HG03354 (cell line): Measurements from ENCODE around the gene ENTPD6.

Experiments
- ATAC-seq: cut with Tn5 transposase; IDR thresholded peaks from one replicate; pipeline ENCODE4 v1.9.1; 2021; ENCODE audit warnings: mild to moderate bottlenecking; ENCODE audit not compliant: unreplicated experiment, poor library complexity, severe bottlenecking

Gene ENTPD6

DNA sequence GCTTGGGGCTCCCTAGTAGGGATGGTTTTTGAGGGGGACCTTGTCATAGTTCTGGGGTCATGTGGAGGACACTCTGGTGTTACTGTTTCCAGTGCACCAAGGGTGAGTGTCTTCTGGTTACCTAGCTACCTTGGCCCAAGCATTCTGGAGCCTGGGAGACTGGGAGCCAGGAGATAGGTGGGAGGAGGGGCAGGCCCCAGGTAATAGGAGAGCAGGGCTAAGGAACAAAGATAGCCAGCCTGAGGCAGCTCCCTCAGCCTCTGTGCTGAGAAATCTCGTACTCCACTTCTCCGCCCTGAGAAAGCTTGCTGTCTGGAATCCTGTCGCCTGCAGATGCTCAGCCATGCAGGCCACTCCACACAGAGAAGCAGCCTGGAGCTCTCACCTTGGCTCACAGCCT lies 8.3 kb upstream of the ENTPD6 start:
- ATAC-seq: no peak

DNA sequence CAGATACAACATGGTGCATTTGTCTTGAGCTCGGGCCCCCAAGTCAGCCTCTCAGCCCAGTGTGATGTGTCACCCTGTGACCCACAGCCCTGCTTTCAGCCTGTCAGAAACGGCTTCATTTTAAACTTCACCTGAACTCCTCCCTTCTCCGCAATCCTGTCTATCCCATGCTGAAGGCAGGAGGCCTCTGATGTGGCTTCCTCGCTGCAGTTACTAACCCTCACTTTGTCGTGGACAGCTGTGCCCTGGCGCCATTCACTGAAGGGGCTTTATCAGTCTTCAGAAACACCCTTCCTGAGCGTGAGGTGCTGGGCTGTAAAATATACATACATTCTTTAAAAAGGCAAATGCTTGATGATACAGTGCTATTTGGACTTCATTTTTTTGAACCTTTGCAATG lies 7.9 kb upstream of the ENTPD6 start:
- no peak for ATAC-seq

DNA sequence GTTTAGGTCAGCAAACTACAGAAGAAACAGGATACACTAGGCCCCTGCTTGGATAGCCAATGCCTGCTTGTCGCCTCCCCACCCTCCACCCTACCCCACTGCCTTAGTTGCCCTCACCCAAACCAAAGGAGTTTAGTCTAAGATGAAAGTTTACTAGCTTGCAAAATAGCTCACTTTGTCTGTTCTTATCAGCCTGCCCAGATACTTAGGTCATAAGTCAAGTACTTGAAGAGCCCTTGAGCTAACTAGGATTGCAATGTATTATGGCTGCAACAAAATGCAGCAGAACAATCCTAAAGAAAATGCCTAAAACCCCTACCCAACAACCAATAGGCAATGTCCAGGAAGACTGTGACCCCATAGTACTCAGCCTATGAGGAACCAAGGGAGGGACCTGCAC lies 7.3 kb upstream of the ENTPD6 start:
- no peak for ATAC-seq

DNA sequence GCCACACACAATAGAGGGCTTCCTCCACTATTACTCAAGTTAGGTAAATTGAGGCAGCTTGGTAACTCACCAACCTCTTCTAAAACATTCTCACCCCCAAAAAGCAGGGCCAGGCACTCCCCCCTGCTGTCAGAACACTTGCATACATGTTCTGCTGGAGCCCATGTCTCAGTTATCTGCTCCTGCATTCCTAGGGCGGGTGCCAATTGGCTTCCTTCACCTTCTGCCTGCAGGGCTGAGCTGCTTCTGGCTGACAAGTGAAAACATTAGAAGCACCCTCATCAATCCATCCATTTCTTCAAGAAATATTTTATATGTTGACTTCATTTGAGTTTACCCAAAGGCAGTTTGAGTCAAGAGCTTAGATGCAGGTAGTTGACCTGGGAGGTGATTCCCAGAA lies 4.5 kb upstream of the ENTPD6 start:
- ATAC-seq: no peak

DNA sequence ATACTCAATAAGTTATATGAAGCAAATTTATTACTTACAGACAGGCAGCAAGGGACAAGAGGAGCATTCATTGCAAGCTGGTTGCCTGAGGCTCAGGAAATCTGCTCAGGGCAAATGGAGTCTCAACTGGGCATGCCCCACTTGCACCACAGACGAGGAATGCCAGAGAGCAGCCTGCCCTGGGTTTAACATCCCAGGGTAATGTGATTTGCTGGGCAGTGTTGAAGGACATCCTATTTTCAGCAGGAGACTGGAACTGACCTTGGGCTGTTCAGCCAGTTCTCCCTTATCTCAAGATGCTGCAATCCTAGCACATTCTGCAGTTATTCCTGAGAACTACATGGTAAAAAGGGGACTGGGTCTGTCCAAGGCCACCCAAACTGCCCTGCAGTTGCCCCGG lies 3.8 kb upstream of the ENTPD6 start:
- ATAC-seq: no peak

DNA sequence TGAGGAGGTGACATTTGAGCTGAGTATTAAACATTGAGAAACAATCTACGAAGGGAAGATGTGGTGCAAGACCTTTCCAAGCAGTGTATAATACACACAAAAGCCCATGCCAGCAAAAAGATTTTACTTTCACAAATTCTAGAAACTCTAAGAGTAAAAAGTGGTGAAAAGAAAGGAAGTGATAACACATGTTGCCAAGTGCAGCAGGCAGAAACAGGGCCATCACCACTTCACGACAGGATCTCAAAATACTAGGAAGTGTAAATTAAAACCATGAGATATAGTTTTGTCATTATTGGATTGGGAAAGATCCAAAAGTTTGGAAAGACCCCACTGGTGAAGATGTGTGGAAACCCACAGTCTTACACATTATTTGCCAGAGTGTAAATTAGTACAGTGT lies 1.7 kb upstream of the ENTPD6 start:
- ATAC-seq: no peak

DNA sequence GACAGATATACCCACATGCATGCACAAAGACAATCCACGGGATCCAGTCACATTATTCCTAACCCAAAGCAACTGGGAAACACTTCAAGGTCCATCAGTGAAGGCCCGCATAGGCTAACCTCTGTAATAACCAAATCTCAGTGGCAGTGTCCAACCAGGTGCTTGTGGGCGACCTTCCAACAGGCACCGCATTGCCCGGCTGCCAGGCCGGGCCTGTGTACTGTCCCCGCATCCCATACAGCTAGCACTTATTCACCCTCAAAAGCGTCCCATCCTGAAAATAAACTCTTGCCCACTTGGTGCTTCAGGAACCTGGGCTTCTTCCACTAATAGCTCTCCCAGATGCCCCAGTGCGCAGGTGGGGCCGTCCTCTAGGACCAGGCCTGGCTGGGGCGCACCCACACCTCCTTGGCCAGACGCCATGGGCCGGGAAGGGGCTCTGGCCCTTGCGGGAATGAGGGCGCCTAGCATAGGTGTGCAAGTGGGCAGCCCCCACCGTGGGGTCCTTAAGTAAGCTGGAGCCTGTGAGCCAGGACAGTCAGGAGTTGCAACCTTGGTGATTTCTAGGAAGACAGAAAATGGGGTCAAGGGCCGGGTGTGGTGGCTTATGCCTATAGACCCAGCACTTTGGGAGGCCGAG lies 1.1 kb upstream of the ENTPD6 start:
- no peak for ATAC-seq

DNA sequence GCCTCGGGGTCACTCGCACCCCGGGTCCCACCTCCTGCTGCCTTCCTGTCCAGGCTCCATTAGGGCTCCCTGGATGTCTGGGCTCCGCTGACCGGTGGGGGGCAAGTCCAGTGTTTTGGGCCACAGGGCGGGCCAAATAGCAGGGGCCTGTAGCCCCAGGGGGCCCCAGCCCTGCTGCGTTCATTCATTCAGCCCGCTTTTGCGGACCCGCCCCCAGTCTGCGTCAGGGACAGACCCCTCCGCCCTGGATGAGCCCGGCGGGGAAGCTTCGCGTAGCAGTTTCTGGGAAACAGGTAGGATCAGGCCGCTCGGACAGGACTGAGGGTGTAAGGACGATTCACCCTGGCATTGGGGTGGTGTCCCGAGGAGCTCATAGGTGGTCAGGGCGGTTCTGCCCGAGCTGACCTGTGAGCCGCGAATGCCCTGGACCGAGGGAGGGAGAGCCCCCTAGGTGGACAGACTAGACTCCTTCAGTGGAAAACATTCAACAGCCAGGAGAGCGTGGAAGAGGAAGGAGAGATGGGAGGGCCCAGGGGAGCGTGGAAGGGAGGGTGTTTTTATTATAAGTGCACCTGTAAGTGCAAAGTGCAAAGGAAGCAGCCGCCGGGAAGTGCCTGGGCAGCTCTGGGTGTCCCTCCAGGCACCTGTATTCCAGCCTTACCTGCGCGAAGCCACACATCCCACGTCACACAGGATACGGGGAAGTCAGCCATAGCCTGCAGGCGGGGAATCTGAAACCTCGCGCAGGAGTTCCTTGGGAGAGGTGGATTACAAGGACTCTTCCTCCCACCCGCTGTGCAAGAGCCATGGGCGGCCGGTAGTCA lies 662 bp downstream of the ENTPD6 start:
- peak; percentile 32 for ATAC-seq

DNA sequence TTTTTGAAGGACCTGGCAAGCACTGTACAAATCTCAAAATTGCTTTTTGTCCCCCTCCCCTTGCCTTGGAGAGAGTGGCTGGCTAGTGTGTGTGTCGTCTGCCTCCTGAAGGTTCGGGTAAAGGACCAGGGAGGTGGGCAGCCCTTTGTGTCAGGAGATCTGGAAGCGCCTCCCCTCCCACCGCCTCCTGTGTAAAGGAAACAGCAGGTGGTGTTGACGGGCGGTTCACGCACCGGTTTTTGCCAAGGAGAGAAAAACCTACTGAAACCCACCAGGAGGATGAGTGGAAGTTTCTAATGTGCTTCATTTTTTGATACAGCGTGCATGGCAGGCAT lies 1.2 kb downstream of the ENTPD6 start:
- ATAC-seq: no peak

DNA sequence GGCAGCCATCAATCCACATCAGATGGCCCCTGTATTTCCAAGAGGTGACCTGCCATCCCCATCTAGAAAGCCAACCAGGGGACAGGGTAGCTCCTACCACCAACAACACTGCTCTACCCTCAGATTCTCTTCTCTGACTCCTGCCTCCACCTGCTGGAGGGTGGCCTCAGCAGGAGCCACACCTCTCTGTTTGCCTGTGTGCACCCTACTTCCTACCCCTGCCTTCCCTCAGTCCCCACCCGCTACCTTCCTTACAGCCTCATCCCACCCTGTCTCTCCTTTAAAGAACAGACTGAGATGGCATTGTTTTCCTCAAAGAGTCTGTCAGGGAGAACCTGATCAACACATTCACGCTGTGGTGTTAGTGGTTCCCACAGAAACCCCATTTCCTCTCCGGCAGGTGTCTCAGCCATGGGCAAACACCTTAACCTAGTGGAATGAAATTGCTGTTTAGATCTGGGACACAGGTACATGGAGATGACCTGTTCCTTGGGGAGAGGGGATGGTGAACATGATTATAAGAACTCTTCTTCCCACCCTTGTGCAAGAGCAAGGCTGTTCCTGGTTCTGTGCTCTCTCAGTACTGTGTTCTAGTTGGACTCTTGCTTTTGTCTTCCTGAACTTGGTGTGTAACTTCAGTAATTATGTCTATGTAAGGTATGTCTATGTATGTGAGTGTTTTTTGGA lies 1.8 kb downstream of the ENTPD6 start:
- no peak for ATAC-seq

DNA sequence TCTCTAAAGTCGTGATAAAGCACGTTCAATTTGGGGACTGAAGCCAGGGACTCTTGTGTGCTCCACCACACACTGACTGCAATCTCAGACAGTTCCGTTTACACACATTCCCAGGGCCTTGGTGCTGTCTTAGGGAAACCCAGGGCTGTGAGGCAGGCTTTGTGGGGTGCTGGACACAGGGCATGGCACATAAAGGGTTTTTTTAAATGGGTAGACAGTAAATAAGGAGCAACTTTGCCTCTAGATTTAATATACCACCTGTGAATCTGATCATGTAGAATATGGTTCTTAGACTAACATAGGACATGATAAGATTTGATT lies 2.3 kb downstream of the ENTPD6 start:
- no peak for ATAC-seq

DNA sequence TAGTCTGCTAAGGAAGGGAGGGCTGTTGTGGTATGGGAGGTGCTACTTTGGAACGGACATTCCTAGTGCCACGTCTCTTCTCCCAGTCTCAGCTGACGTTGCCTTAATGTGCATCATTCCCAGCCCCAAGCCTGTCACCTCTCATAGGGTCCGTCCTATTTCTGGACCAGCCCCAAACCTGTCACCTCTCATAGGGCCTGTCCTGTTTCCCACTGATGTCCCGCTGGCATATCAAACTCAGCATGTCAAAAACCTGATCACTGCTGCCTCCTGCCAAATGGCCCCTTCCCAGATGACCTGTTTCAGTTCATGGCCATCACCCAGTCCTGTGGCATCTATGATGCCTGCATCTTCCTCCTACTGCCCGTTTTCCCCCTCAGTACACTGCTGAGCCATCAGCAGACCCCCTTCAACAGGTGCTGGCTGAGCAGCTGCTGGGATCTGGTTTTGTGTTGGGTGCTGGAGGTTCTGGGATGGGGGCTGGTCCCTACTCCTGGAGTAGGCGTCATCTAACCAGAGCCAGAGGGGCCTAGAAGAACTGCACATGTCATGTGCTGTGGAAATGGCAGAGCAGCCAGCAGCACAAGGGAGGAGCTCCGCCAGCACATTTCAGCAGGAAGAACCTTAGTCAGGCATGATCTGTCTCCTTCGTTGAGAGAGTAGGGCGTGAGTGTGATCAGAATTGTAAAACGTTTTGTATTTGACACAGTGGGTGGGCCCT lies 3.3 kb downstream of the ENTPD6 start:
- ATAC-seq: no peak

DNA sequence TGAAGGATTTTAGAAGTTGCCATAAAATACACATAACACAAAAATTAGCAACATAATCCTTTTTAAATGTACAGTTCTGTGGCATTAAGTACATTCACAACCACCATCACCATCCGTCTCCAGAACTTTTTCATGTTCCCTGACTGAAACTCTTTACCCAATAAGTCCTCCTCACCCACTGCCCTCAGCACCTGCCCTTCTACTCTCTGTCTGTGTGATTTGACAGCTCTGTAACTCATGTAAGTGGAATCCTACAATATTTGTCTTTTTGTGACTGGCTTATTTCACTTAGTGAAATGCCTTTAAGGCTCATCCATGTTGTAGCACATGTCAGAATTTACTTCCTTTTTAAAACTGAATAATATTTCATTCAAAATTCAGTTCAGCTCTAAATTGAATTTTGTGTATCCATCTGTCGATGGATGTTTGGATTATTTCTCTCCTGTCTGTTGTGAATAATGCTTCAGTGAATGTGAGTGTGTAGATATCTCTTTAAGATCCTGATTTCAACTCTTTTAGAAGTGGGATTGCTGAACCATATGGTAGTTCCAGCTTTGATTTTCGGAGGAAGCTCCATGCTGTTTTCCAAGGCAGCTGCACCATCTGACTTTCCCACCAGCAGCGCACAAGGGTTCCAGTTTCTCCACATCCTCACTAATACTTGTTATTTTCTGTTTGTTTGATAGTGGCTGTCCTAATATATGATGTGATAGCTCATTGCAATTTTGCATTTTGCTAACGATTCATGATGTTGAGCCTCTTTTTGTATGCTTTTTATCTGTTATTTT lies 4.2 kb downstream of the ENTPD6 start:
- no peak for ATAC-seq

DNA sequence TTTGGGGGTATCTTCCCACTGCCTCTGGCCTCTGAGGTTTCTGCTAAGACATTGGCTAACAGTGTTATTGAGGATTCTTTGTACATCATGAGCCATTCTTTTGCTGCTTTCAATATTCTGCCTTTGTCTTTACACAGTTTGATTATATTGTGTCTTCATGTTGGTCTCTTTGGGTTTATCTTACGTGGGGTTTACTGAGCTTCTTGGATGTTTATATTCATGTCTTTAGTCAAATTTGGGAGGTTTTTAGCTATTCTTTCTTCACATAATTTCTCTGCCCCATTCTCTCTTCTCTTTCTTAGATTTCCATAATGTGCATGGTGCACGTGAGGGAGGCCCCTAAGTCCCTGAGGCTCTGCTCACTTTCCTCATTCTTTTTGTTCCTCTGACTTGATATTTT lies 7.6 kb downstream of the ENTPD6 start:
- no peak for ATAC-seq

DNA sequence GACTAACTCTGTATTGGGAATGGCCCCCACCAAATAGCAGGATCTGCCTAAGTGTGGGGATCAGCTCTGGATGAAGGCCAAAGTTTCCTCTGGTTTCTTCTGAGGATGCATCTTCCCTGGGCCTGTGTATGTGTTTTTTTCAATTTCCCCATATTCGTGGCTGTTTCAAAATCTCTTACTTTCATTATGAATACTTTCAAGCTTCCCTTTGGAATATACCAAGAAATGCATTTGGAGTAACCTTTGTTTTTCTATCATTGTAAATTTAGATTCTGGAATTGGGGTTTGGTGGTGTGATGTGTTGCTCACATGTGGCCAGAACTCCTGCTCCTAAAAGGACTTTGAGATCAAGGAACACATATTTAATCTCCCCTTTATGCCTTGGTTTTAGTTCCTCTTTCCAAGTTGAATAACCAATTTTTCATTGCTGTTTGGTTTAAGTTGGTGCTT lies 8.4 kb downstream of the ENTPD6 start:
- ATAC-seq: no peak

DNA sequence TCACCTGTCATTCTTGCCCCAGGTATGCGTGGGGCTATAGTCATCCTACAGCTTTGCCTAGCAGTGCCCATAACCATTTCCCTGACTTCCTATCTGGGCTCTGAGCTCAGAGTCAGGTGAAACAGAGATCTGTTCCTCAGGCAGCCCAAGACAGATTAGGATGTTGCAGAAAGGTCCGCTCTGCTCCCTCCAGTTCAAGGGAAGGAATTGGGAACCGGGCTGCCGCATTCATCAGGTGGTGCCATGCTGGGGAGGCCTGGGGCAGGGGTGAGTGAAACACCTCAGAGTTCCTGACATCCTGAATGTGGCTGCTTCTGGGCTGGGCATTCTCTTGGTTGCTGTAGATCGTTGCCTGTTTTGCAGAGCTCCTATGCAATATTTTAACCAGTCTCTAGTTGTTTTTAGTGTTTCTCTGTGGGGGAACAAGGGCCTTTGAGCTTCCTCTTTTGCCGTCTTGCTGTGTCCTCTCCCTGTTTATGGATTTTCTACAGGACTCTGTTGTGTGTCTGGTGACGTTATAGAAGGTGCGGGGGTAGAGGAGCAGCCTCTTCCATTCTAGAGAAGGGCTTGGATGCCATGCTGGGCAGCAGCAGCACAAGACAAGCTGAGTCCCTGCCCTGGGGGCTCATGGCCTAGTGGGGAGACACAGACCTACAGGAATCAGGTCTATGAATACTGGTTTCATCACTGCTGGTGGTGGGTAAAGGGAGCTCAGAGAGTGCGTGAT lies 9.2 kb downstream of the ENTPD6 start:
- no peak for ATAC-seq

DNA sequence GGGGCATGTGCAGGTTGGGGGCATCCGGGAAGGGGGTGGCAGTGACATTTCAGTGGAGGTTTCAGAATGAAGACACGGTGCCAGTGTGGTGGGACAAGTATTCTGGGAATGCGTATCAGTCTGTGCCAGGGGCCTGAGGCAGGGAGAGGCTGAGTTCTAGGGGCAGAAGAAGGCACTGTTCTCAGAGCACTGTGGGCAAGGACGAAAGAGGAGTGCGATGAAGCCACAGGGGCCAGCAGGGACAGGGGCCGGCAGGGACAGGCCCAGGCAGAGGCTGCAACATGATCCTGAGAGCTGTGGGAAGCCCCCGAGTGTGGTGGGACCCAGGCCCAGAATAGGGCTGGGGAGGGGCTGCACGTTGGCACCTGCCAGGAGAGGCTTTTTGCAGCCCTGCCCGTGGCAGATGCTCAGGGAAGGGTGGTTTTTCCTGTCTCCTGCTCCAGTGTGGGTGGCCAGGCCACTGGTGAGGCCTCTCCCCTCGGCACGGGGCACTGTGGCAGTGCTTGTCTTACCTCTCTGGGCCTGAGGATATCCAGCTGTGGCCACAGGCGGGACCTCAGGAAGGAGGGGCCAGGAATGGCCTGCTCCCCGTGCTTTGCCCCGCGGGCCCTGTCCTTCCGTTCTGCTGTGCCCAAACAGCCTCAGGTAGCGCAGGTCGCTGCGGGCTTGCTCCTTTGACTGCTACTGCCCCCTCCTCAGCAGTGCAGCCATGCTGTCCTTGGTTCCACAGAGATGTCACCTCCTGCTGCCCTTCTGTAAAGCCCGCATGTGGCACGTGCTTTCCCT lies 10.0 kb downstream of the ENTPD6 start:
- ATAC-seq: no peak

DNA sequence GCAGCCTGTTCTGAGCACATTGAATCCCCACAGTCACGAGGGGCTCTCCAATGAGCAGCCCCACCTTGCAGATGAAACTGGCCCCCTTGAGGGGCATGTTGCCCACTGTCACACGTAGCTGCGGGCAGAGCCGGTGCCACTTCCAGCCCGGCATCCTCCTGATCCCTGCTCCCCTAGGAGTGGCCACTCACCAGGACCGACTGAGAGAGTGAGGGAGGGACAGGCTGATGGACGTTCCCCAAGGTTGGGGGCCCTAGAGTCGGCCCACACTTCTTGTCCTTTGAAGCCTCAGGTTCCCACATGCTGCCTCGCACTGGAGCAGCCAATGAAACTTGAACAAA lies 10.5 kb downstream of the ENTPD6 start:
- ATAC-seq: no peak

DNA sequence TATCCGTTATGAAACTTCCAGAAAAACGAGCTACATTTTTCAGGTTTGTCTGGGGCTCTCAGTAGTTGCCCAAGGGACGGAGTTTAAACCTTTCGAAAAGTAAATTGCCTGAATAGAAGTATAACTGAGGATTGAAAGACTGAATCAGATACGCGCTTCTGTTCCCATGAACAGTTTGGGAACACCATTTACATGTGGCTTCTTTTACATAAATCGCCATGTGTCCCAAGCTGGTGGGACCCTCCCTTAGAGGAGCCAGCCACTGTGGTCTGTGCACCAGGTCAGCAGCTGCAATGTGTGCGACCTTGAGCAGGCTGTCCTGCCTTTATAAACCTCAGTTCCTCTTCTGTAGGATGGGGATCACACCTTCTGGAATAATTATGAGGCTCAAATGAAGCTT lies 11.0 kb downstream of the ENTPD6 start:
- ATAC-seq: no peak
